ENCODE results near the gene P3H3.

Gene P3H3

GRCh38 chr12:6827982-6828780, at the start of gene P3H3:
P3H3 (plus strand) TSS chr12:6828407; CDS start chr12:6828441, 34 bp downstream.
- peak; percentile 24 for DNase-seq

GRCh38 chr12:6778574-6779550, 49.3 kb upstream of the P3H3 start:
- DNase-seq, result peak; percentile 84

GRCh38 chr12:6779708-6780432, 48.3 kb upstream of the P3H3 start:
- DNase-seq, result no peak

GRCh38 chr12:6780573-6780972, 47.6 kb upstream of the P3H3 start:
- no peak for DNase-seq

- no peak for DNase-seq
Observed at GRCh38 chr12:6782119-6782518, 46.1 kb upstream of the P3H3 start.

GRCh38 chr12:6782850-6783566, 45.2 kb upstream of the P3H3 start:
- no peak for DNase-seq

- no peak for DNase-seq
Observed at GRCh38 chr12:6783828-6784227, 44.4 kb upstream of the P3H3 start.

- DNase-seq, result no peak
Observed at GRCh38 chr12:6784296-6784695, 43.9 kb upstream of the P3H3 start.

GRCh38 chr12:6784761-6785160, 43.4 kb upstream of the P3H3 start:
- no peak for DNase-seq

GRCh38 chr12:6786416-6787094, 41.7 kb upstream of the P3H3 start:
- no peak for DNase-seq

GRCh38 chr12:6787309-6787708, 40.9 kb upstream of the P3H3 start:
- no peak for DNase-seq

GRCh38 chr12:6788972-6789924, 39.0 kb upstream of the P3H3 start, which contains the start of gene CD4:
CD4 (plus strand) TSS chr12:6789528; CDS start chr12:6800139, 10,611 bp downstream.
- no peak for DNase-seq

GRCh38 chr12:6790496-6791150, 37.6 kb upstream of the P3H3 start:
- DNase-seq, result no peak

GRCh38 chr12:6791931-6792520, 36.2 kb upstream of the P3H3 start:
- DNase-seq, result no peak

GRCh38 chr12:6792522-6793201, 35.5 kb upstream of the P3H3 start:
- no peak for DNase-seq

- DNase-seq, result no peak
Observed at GRCh38 chr12:6795088-6795487, 33.1 kb upstream of the P3H3 start.

GRCh38 chr12:6796576-6796975, 31.6 kb upstream of the P3H3 start:
- DNase-seq, result no peak

- DNase-seq, result no peak
Observed at GRCh38 chr12:6799147-6799546, 29.1 kb upstream of the P3H3 start.

GRCh38 chr12:6807170-6807569, 21.0 kb upstream of the P3H3 start:
- DNase-seq, result peak; percentile 12

Measured in NCI-H226 (cell line).